ENCODE measurements around the gene OR52H1.

The OR52H1 gene

GRCh38 chr11:5531053-5531831 lies 17.1 kb downstream of the OR52H1 start:
- DNase-seq: no peak

- no peak for DNase-seq
These were observed 19.8 kb downstream of the OR52H1 start for GRCh38 chr11:5528495-5528894.

- DNase-seq: no peak
These were observed 20.6 kb downstream of the OR52H1 start for GRCh38 chr11:5527716-5528115.

GRCh38 chr11:5524756-5525155 lies 23.6 kb downstream of the OR52H1 start:
- no peak for DNase-seq

GRCh38 chr11:5522308-5522707 lies 26.0 kb downstream of the OR52H1 start:
- DNase-seq: no peak

GRCh38 chr11:5521540-5521939 lies 26.8 kb downstream of the OR52H1 start:
- no peak for DNase-seq

GRCh38 chr11:5516599-5516998 lies 31.7 kb downstream of the OR52H1 start, which contains the start of gene UBQLNL:
Gene UBQLNL, minus strand, starts transcription at chr11:5516699. Its CDS starts 258 bp downstream, at chr11:5516441.
- no peak for DNase-seq

- DNase-seq: no peak
These were observed 33.5 kb downstream of the OR52H1 start for GRCh38 chr11:5514841-5515240.

- no peak for DNase-seq
These were observed 38.5 kb downstream of the OR52H1 start, which contains the start of gene UBQLN3 for GRCh38 chr11:5509803-5510202. Gene UBQLN3, minus strand, starts transcription at chr11:5509957. Its CDS starts 399 bp downstream, at chr11:5509558.

- no peak for DNase-seq
These were observed 39.7 kb downstream of the OR52H1 start for GRCh38 chr11:5508605-5509004.

GRCh38 chr11:5507933-5508305 lies 40.4 kb downstream of the OR52H1 start:
- no peak for DNase-seq

GRCh38 chr11:5507177-5507932 lies 41.0 kb downstream of the OR52H1 start:
- no peak for DNase-seq

GRCh38 chr11:5505363-5506048 lies 42.8 kb downstream of the OR52H1 start:
- DNase-seq: no peak

GRCh38 chr11:5504403-5504921 lies 43.9 kb downstream of the OR52H1 start:
- no peak for DNase-seq

- DNase-seq: no peak
These were observed 47.9 kb downstream of the OR52H1 start for GRCh38 chr11:5500393-5500801.

GRCh38 chr11:5499671-5500070 lies 48.7 kb downstream of the OR52H1 start:
- no peak for DNase-seq

Data from NCI-H748 treated with DMSO at 0.1 percent for 48 hours (cell line).